Gastrocnemius medialis (tissue), 4 donors: ENCODE results near the gene ECT2L.

Experiments used
- POLR2A ChIP-seq, 2 donors: fragments of 450-650 bp; IDR thresholded peaks; one replicate each; pipeline ENCODE4 v1.6.1; 2017; ENCODE audit warnings: antibody characterized with exemption in 2 of 2, mild to moderate bottlenecking in 2 of 2, moderate library complexity in 2 of 2
- TF ChIP-seq, protein P1 (sequence below), 5 experiments: fragments of 450-650 bp in 3 of 5; fragments of 200-600 bp in 2 of 5; sonication (generic) in 2 of 5; IDR thresholded peaks in 4 of 5; conservative IDR thresholded peaks in 1 of 5; 1 replicate in 4 of 5; 2 replicates in 1 of 5; pipeline ENCODE4 v1.5.1; 2016 to 2019; ENCODE audit warnings: antibody characterized with exemption in 5 of 5, mild to moderate bottlenecking in 3 of 5, moderate library complexity in 3 of 5

- TF ChIP-seq, protein P1, sequence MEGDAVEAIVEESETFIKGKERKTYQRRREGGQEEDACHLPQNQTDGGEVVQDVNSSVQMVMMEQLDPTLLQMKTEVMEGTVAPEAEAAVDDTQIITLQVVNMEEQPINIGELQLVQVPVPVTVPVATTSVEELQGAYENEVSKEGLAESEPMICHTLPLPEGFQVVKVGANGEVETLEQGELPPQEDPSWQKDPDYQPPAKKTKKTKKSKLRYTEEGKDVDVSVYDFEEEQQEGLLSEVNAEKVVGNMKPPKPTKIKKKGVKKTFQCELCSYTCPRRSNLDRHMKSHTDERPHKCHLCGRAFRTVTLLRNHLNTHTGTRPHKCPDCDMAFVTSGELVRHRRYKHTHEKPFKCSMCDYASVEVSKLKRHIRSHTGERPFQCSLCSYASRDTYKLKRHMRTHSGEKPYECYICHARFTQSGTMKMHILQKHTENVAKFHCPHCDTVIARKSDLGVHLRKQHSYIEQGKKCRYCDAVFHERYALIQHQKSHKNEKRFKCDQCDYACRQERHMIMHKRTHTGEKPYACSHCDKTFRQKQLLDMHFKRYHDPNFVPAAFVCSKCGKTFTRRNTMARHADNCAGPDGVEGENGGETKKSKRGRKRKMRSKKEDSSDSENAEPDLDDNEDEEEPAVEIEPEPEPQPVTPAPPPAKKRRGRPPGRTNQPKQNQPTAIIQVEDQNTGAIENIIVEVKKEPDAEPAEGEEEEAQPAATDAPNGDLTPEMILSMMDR (IDR thresholded peaks at IDR 0.05 in 4 of 5, conservative IDR thresholded peaks at IDR 0.05 in 1 of 5): no peak
- no peak for TF ChIP-seq POLR2A (IDR thresholded peaks at IDR 0.05)
These were observed 25.6 kb downstream of the ECT2L start for GRCh38 chr6:138821519-138821918.
